Stimulated activated CD4-positive, alpha-beta T cell treated with anti-CD3 and anti-CD28 coated beads, Interleukin-15, amount 100 ng/mL, for 48 hours (primary cell): ENCODE data around the gene MCU.
"Not testable (repeated sequence)": the region's sequence is repeated elsewhere in the genome, so short reads cannot be mapped to it uniquely, and the experiment has no call there.

Experiments used
- DNase-seq, 2 donors: peaks; one replicate each; pipeline ENCODE4 v3.0.0-alpha.2; 2020; ENCODE audit warnings: low read depth in 2 of 2

Gene MCU

GRCh38 chr10:72691863-72692743, at the start of gene MCU:
MCU (plus strand) TSS chr10:72692143; CDS start chr10:72692152, 9 bp downstream.
- peak; percentile 90 to 91 for DNase-seq

GRCh38 chr10:72642318-72642717, 49.6 kb upstream of the MCU start:
- no peak for DNase-seq

GRCh38 chr10:72645263-72645858, 46.6 kb upstream of the MCU start:
- no peak for DNase-seq

GRCh38 chr10:72646971-72647370, 45.0 kb upstream of the MCU start:
- not testable (repeated sequence) for DNase-seq

- no peak for DNase-seq
These were observed 43.6 kb upstream of the MCU start for GRCh38 chr10:72648301-72648700.

GRCh38 chr10:72649291-72649690, 42.7 kb upstream of the MCU start:
- DNase-seq = no peak

- no peak for DNase-seq
These were observed 38.4 kb upstream of the MCU start for GRCh38 chr10:72653383-72654096.

GRCh38 chr10:72654720-72655119, 37.2 kb upstream of the MCU start:
- DNase-seq = no peak

GRCh38 chr10:72658696-72659400, 33.1 kb upstream of the MCU start:
- DNase-seq = no peak

- no peak for DNase-seq
These were observed 32.2 kb upstream of the MCU start for GRCh38 chr10:72659694-72660093.

GRCh38 chr10:72660220-72660619, 31.7 kb upstream of the MCU start:
- no peak for DNase-seq

GRCh38 chr10:72661431-72661830, 30.5 kb upstream of the MCU start:
- no peak for DNase-seq

GRCh38 chr10:72663971-72664370, 28.0 kb upstream of the MCU start:
- DNase-seq = no peak

GRCh38 chr10:72665925-72666324, 26.0 kb upstream of the MCU start:
- no peak for DNase-seq

GRCh38 chr10:72667207-72667864, 24.6 kb upstream of the MCU start:
- no peak for DNase-seq

- DNase-seq = no peak
These were observed 18.7 kb upstream of the MCU start for GRCh38 chr10:72673280-72673679.

GRCh38 chr10:72674174-72674573, 17.8 kb upstream of the MCU start:
- DNase-seq = not testable (repeated sequence)

GRCh38 chr10:72679838-72680241, 12.1 kb upstream of the MCU start:
- DNase-seq = no peak

GRCh38 chr10:72682638-72683037, 9.3 kb upstream of the MCU start:
- DNase-seq = no peak

- no peak for DNase-seq
These were observed 6.5 kb upstream of the MCU start for GRCh38 chr10:72685264-72685921.

GRCh38 chr10:72686430-72686829, 5.5 kb upstream of the MCU start:
- not testable (repeated sequence) for DNase-seq
